K562 (cell line): ENCODE measurements around the gene IL4R. TPM values are rescaled to one million over a fixed set of nuclear protein-coding genes. Genes with fewer than 3 reads are reported as not detected.

Experiments used
- ATF7 ChIP-seq: fragments of 450-650 bp; IDR thresholded peaks from 2 replicates; pipeline ENCODE4 v1.7.1; 2014; ENCODE audit warnings: mild to moderate bottlenecking, moderate library complexity
- CBX3 ChIP-seq, 2 experiments: IDR thresholded peaks; 1 replicate in 1 of 2; 2 replicates in 1 of 2; pipeline ENCODE4 v1.6.1; 2012; ENCODE audit warnings: inconsistent platforms in 2 of 2, low read length in 2 of 2, borderline replicate concordance in 1 of 2, control low read depth in 1 of 2
- FOXA3 ChIP-seq, 2 experiments: fragments of 450-650 bp in 1 of 2; sonication (generic) in 1 of 2; formaldehyde crosslinking; IDR thresholded peaks in 1 of 2; conservative IDR thresholded peaks in 1 of 2; 2 replicates each; pipeline versions ENCODE4 v1.4.0 to v1.8.0; 2020 to 2022; ENCODE audit warnings: mild to moderate bottlenecking in 2 of 2, missing genetic modification reagents in 1 of 2
- HDGF ChIP-seq: fragments of 450-650 bp; IDR thresholded peaks from 2 replicates; pipeline ENCODE4 v1.6.1; 2016
- IRF1 ChIP-seq: sonication (generic); formaldehyde crosslinking; IDR thresholded peaks from 2 replicates; pipeline ENCODE4 v1.8.0; 2022; ENCODE audit warnings: missing genetic modification reagents, mild to moderate bottlenecking, borderline replicate concordance
- IRF9 ChIP-seq: fragments of 450-650 bp; IDR thresholded peaks from 2 replicates; pipeline ENCODE4 v1.6.1; 2016; ENCODE audit warnings: missing biosample characterization, missing genetic modification characterization
- KLF13 ChIP-seq: fragments of 450-650 bp; IDR thresholded peaks from 2 replicates; pipeline ENCODE4 v1.6.1; 2016; ENCODE audit warnings: missing genetic modification characterization, low read depth, mild to moderate bottlenecking, missing compliant biosample characterization, moderate library complexity, borderline replicate concordance
- MCM7 ChIP-seq, 2 experiments: fragments of 450-650 bp; IDR thresholded peaks; 2 replicates each; pipeline ENCODE4 v1.6.1; 2016 to 2018
- OTX1 ChIP-seq: fragments of 450-650 bp; formaldehyde crosslinking; IDR thresholded peaks from 2 replicates; pipeline ENCODE4 v1.4.0; 2022; ENCODE audit warnings: mild to moderate bottlenecking
- PHF20 ChIP-seq: fragments of 450-650 bp; IDR thresholded peaks from 2 replicates; pipeline ENCODE4 v1.6.1; 2018; ENCODE audit not compliant: partially characterized antibody
- RBM25 ChIP-seq: fragments of 200-400 bp; formaldehyde crosslinking; IDR thresholded peaks from 2 replicates; pipeline ENCODE4 v1.6.1; 2018; ENCODE audit warnings: low read length, low read depth, moderate library complexity; ENCODE audit not compliant: severe bottlenecking
- SMC3 ChIP-seq: conservative IDR thresholded peaks from 2 replicates; pipeline ENCODE4 v1.6.1; 2011; ENCODE audit warnings: low read depth, low read length, improper control_type of control experiment; ENCODE audit not compliant: insufficient read depth
- TRIM25 ChIP-seq: fragments of 450-650 bp; IDR thresholded peaks from 2 replicates; pipeline ENCODE4 v1.7.0; 2016; ENCODE audit warnings: borderline replicate concordance
- ZBTB5 ChIP-seq: fragments of 450-650 bp; IDR thresholded peaks from 2 replicates; pipeline ENCODE4 v1.6.1; 2017; ENCODE audit warnings: antibody characterized with exemption
- ZNF24 ChIP-seq: fragments of 450-650 bp; IDR thresholded peaks from 2 replicates; pipeline ENCODE4 v1.6.1; 2016
- ZNF436 ChIP-seq: fragments of 250-450, 450-650 bp; sonication (Bioruptor Pico); formaldehyde crosslinking; IDR thresholded peaks from 2 replicates; pipeline ENCODE4 v1.7.0; 2020; ENCODE audit warnings: mild to moderate bottlenecking
- polyA plus RNA-seq, 8 experiments: library from polyadenylated mRNA; depleted of rRNA in 4 of 8; stranded (reverse) in 5 of 8; unstranded in 3 of 8; fragments of >200 nt; fragmentation: Nextera tagmentation in 2 of 8; fragmentation: Illumina TruSeq in 1 of 8; extraction: Ambion mirVana in 2 of 8; extraction: Trizol in 1 of 8; gene quantifications; 2 replicates each; pipeline versions ENCODE4 v1.2.1 to v1.2.3, GENCODE V29; 2011 to 2014; ENCODE audit warnings: inconsistent platforms in 1 of 8, missing spikeins in 1 of 8
- total RNA-seq, 7 experiments: library from RNA; depleted of rRNA in 6 of 7; stranded (reverse); fragments of >200 nt in 6 of 7; fragmentation: Illumina TruSeq in 2 of 7; extraction: Trizol in 2 of 7; gene quantifications; 2 replicates each; pipeline versions ENCODE4 v1.2.1 to v1.2.3, GENCODE V29; 2011 to 2021; ENCODE audit warnings: low replicate concordance in 1 of 7
- TF ChIP-seq, protein P1 (sequence below), 2 experiments: IDR thresholded peaks; 2 replicates each; pipeline ENCODE4 v1.6.1; 2011; ENCODE audit warnings: borderline replicate concordance in 1 of 2, control low read depth in 1 of 2, low read depth in 1 of 2, low read length in 1 of 2, mild to moderate bottlenecking in 1 of 2, mixed read lengths in 1 of 2, moderate library complexity in 1 of 2; ENCODE audit not compliant: insufficient read depth in 1 of 2, insufficient read length in 1 of 2, poor library complexity in 1 of 2, severe bottlenecking in 1 of 2; ENCODE audit errors: extremely low read depth in 1 of 2
- TF ChIP-seq, protein P2 (sequence below): conservative IDR thresholded peaks from 2 replicates; pipeline ENCODE4 v1.6.1; 2011; ENCODE audit warnings: low read depth, mild to moderate bottlenecking, low read length; ENCODE audit not compliant: control insufficient read depth

The IL4R gene
- total and polyA plus RNA-seq, 9 of the 15 experiments (the other 6 are each of a cell fraction or from before 2014, with no cell fraction given): 0.17 to 5.8 (median 3.3) TPM

DNA sequence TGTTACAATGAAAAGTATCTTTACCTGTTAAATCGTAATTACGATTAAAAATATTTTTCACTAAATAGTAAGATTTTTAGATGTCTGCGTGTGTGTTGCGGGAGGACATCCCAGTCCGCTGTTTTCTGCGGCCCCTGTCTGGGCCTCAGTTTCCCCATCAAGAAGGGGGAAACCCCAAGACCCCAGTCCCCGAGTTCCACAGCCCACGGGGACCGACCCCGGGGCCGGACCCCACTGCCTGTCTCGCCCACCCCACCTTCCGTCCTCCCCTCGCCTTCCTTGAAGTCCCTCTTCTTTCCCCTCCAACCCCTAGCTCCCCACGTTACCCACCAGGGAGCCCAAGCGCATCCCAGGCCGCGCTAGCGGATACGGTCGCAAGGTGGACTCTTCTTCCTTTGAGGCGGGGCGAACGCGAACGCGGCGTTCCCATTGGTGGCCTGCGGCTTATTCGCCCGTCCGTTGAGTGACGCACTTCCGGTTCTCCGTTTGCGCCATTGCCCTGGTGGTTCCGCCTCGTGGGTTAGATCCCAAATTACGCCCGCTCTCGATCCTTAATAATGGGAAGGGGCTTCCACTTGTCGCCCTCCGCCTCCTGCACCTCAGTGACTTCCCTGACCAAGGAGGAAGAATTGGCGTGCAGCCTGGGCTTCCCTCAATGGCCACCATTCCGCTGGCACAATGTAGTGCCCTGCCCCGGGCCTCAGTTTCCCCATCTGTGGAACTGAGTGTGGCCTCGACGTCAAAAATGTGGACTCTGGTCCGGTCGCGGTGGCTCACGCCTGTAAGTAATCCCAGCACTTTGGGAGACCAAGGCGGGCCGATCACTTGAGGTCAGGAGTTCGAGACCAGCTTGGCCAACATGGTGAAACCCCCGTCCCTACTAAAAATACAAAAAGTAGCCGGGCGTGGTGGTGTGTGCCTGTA lies 45.1 kb upstream of the IL4R start, which contains the start of gene NSMCE1 (continued):
- TF ChIP-seq ATF7 (peak; percentile 67; the same call in 1 of the 2 replicates), SMC3 (no peak), RBM25 (peak; percentile 76), HDGF (no peak), ZNF24 (no peak), ZBTB5 (0 out of 2 replicates have a peak, but pooled peaks have one; percentile 51), KLF13 (tag) (no peak), FOXA3 (CRISPR knock-in tag; conservative IDR thresholded peaks at IDR 0.05 in 1 of 2, IDR thresholded peaks at IDR 0.05 in 1 of 2) (no peak), CBX3 (IDR thresholded peaks at IDR 0.05; ENCODE audit: borderline replicate concordance in 1 of 2, low read length in 2 of 2) (no peak), IRF1 (no peak), ZNF436 (CRISPR knock-in tag) (no peak), IRF9 (tag) (no peak), TRIM25 (no peak), OTX1 (CRISPR knock-in tag) (0 out of 2 replicates have a peak, but pooled peaks have one; percentile 9), PHF20 (peak; percentile 69), MCM7 (IDR thresholded peaks at IDR 0.05) (no peak)
- TF ChIP-seq, protein P1, sequence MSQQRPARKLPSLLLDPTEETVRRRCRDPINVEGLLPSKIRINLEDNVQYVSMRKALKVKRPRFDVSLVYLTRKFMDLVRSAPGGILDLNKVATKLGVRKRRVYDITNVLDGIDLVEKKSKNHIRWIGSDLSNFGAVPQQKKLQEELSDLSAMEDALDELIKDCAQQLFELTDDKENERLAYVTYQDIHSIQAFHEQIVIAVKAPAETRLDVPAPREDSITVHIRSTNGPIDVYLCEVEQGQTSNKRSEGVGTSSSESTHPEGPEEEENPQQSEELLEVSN (IDR thresholded peaks at IDR 0.05; ENCODE audit: borderline replicate concordance in 1 of 2, extremely low read depth in 1 of 2, insufficient read depth in 1 of 2, insufficient read length in 1 of 2, low read depth in 1 of 2, low read length in 1 of 2, poor library complexity in 1 of 2, severe bottlenecking in 1 of 2): peak; percentile 42 to 46
- TF ChIP-seq, protein P2, sequence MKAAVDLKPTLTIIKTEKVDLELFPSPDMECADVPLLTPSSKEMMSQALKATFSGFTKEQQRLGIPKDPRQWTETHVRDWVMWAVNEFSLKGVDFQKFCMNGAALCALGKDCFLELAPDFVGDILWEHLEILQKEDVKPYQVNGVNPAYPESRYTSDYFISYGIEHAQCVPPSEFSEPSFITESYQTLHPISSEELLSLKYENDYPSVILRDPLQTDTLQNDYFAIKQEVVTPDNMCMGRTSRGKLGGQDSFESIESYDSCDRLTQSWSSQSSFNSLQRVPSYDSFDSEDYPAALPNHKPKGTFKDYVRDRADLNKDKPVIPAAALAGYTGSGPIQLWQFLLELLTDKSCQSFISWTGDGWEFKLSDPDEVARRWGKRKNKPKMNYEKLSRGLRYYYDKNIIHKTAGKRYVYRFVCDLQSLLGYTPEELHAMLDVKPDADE: no peak
